GM12891 (cell line): ENCODE measurements around the gene KCTD8. TPM values are rescaled to one million over a fixed set of nuclear protein-coding genes. Genes with fewer than 3 reads are reported as not detected.

Experiments used
- DNase-seq: peaks from one replicate; pipeline ENCODE4 v3.0.0; 2011; ENCODE audit warnings: low spot score; ENCODE audit not compliant: insufficient read length
- FAIRE-seq: peaks from 2 replicates; lab custom pipeline; 2011; peaks lifted over from hg19 to GRCh38; lab: Jason Lieb, UNC
- PAX5 ChIP-seq: IDR thresholded peaks from 2 replicates; pipeline ENCODE4 v1.6.1; 2011; ENCODE audit warnings: low read length, moderate library complexity, mild to moderate bottlenecking; ENCODE audit not compliant: insufficient read depth, severe bottlenecking
- POLR2A ChIP-seq: IDR thresholded peaks from 2 replicates; pipeline ENCODE4 v1.6.1; 2011; ENCODE audit warnings: low read depth, low read length, control low read depth
- POLR2AphosphoS5 ChIP-seq: IDR thresholded peaks from 2 replicates; pipeline ENCODE4 v1.6.1; 2011; ENCODE audit warnings: low read depth, low read length, control low read depth
- POU2F2 ChIP-seq: IDR thresholded peaks from 2 replicates; pipeline ENCODE4 v1.6.1; 2011; ENCODE audit warnings: low read depth, mild to moderate bottlenecking, control low read depth, low read length, moderate library complexity
- SPI1 ChIP-seq: IDR thresholded peaks from 2 replicates; pipeline ENCODE4 v1.6.1; 2011; ENCODE audit warnings: low read depth, low read length, control low read depth
- TAF1 ChIP-seq: IDR thresholded peaks from 2 replicates; pipeline ENCODE4 v1.6.1; 2011; ENCODE audit warnings: low read depth, low read length, control low read depth
- polyA plus RNA-seq: library from polyadenylated mRNA; unstranded; fragments of >200 nt; gene quantifications from one replicate; pipeline ENCODE4 v1.2.1, GENCODE V29; 2012; ENCODE audit warnings: low read depth, missing spikeins, inconsistent platforms; ENCODE audit not compliant: missing spikeins

KCTD8 gene
- polyA plus RNA-seq: not detected

GRCh38 chr4:44448521-44449461, at the start of gene KCTD8:
TSS of gene KCTD8 (minus strand) at chr4:44448809.
- no peak for TF ChIP-seq POLR2A
- TF ChIP-seq SPI1: no peak
- no peak for TF ChIP-seq TAF1
- no peak for TF ChIP-seq POU2F2
- no peak for TF ChIP-seq POLR2AphosphoS5
- no peak for TF ChIP-seq PAX5
- DNase-seq (peak; percentile 70), FAIRE-seq (no peak)

- no peak for FAIRE-seq
These were observed 46.4 kb upstream of the KCTD8 start for GRCh38 chr4:44494810-44495701.

GRCh38 chr4:44493924-44494323, 45.3 kb upstream of the KCTD8 start:
- no peak for FAIRE-seq
- TF ChIP-seq POLR2A: no peak
- TF ChIP-seq PAX5: no peak
- TF ChIP-seq POU2F2: no peak
- no peak for TF ChIP-seq TAF1
- TF ChIP-seq SPI1: no peak
- TF ChIP-seq POLR2AphosphoS5: no peak
- no peak for DNase-seq

More at GRCh38 chr4:44494810-44495701, 46.4 kb upstream of the KCTD8 start:
- DNase-seq: no peak
- TF ChIP-seq POLR2AphosphoS5: no peak
- TF ChIP-seq TAF1: no peak
- no peak for TF ChIP-seq POLR2A
- TF ChIP-seq PAX5: no peak
- TF ChIP-seq POU2F2: no peak
- TF ChIP-seq SPI1: no peak

GRCh38 chr4:44487341-44487740, 38.7 kb upstream of the KCTD8 start:
- DNase-seq (no peak), FAIRE-seq (no peak)
- TF ChIP-seq POU2F2 (no peak), SPI1 (no peak), TAF1 (no peak), POLR2A (no peak), PAX5 (no peak), POLR2AphosphoS5 (no peak)

- no peak for FAIRE-seq
- no peak for TF ChIP-seq TAF1
- no peak for TF ChIP-seq SPI1
- TF ChIP-seq PAX5: no peak
- no peak for TF ChIP-seq POLR2AphosphoS5
- TF ChIP-seq POU2F2: no peak
- no peak for TF ChIP-seq POLR2A
- DNase-seq: no peak
These were observed 31.1 kb upstream of the KCTD8 start for GRCh38 chr4:44479731-44480130.

GRCh38 chr4:44462259-44462658, 13.7 kb upstream of the KCTD8 start:
- TF ChIP-seq POU2F2 (no peak), SPI1 (no peak), POLR2A (no peak), PAX5 (no peak), TAF1 (no peak), POLR2AphosphoS5 (no peak)
- FAIRE-seq: no peak
- DNase-seq: no peak

- TF ChIP-seq SPI1 (no peak), TAF1 (no peak), POU2F2 (no peak), POLR2A (no peak), PAX5 (no peak), POLR2AphosphoS5 (no peak)
- no peak for FAIRE-seq
- DNase-seq: no peak
These were observed 775 bp downstream of the KCTD8 start for GRCh38 chr4:44447563-44448504.
